ENCODE data around the gene CADM1. TPM values are rescaled to one million over a fixed set of nuclear protein-coding genes. Genes with fewer than 3 reads are reported as not detected.

CADM1 gene
- total RNA-seq, 1 donor from 2014 or later = 1.7 TPM

- intact Hi-C loops (cut with micrococcal nuclease) = no loop called here
- Mint-ChIP-seq H3K4me3 (ENCODE audit: low read depth) (no peak overlapping the region), H3K27ac (no peak overlapping the region), H3K27me3 (ENCODE audit: low read depth) (peaks cover 20% of the 10 kb centered on the region), H3K4me1 (ENCODE audit: low read depth) (no peaks in the 10 kb centered on the region), H3K36me3 (ENCODE audit: low read depth) (no peaks in the 10 kb centered on the region), H3K9me3 (no peaks in the 10 kb centered on the region)
- no peak for DNase-seq (ENCODE audit: low spot score)
These were observed 256.9 kb downstream of the CADM1 start for GRCh38 chr11:115247361-115247760.

- Mint-ChIP-seq H3K4me1 (ENCODE audit: low read depth) (no peaks in the 10 kb centered on the region), H3K9me3 (no peaks in the 10 kb centered on the region), H3K27me3 (ENCODE audit: low read depth) (peaks cover 20% of the 10 kb centered on the region), H3K36me3 (ENCODE audit: low read depth) (no peaks in the 10 kb centered on the region), H3K27ac (no peak overlapping the region), H3K4me3 (ENCODE audit: low read depth) (no peak overlapping the region)
- no peak for DNase-seq (ENCODE audit: low spot score)
- intact Hi-C loops (cut with micrococcal nuclease) = loop anchor here (5.0 kb wide), 1 partner anchor 72 kb away; no protein-coding TSS in a partner anchor
These were observed 259.5 kb downstream of the CADM1 start for GRCh38 chr11:115244758-115245157.

GRCh38 chr11:115244296-115244695 lies 259.9 kb downstream of the CADM1 start:
- Mint-ChIP-seq H3K9me3 (no peaks in the 10 kb centered on the region), H3K4me1 (ENCODE audit: low read depth) (no peaks in the 10 kb centered on the region), H3K27me3 (ENCODE audit: low read depth) (peaks cover 21% of the 10 kb centered on the region), H3K27ac (no peak overlapping the region), H3K4me3 (ENCODE audit: low read depth) (no peak overlapping the region), H3K36me3 (ENCODE audit: low read depth) (no peaks in the 10 kb centered on the region)
- DNase-seq (ENCODE audit: low spot score) = no peak
- intact Hi-C loops (cut with micrococcal nuclease) = loop anchor here (5.0 kb wide), 1 partner anchor 72 kb away; no protein-coding TSS in a partner anchor

GRCh38 chr11:115242982-115243381 lies 261.2 kb downstream of the CADM1 start:
- no peaks in the 10 kb centered on the region for H3K9me3 Mint-ChIP-seq
- no peaks in the 10 kb centered on the region for H3K36me3 Mint-ChIP-seq (ENCODE audit: low read depth)
- intact Hi-C loops (cut with micrococcal nuclease) = loop anchor here (5.0 kb wide), 1 partner anchor 71 kb away; no protein-coding TSS in a partner anchor

GRCh38 chr11:115241899-115242298 lies 262.3 kb downstream of the CADM1 start:
- Mint-ChIP-seq H3K4me1 (ENCODE audit: low read depth) (no peaks in the 10 kb centered on the region), H3K27ac (no peak overlapping the region), H3K36me3 (ENCODE audit: low read depth) (no peaks in the 10 kb centered on the region), H3K9me3 (no peaks in the 10 kb centered on the region), H3K27me3 (ENCODE audit: low read depth) (peaks cover 24% of the 10 kb centered on the region), H3K4me3 (ENCODE audit: low read depth) (no peak overlapping the region)
- DNase-seq (ENCODE audit: low spot score) = no peak
- intact Hi-C loops (cut with micrococcal nuclease) = loop anchor here (5.0 kb wide), 1 partner anchor 70 kb away; no protein-coding TSS in a partner anchor

More at GRCh38 chr11:115242982-115243381, 261.2 kb downstream of the CADM1 start:
- H3K27me3 Mint-ChIP-seq (ENCODE audit: low read depth) = peaks cover 22% of the 10 kb centered on the region
- no peak overlapping the region for H3K4me3 Mint-ChIP-seq (ENCODE audit: low read depth)
- no peak overlapping the region for H3K27ac Mint-ChIP-seq
- H3K4me1 Mint-ChIP-seq (ENCODE audit: low read depth) = no peaks in the 10 kb centered on the region
- DNase-seq (ENCODE audit: low spot score) = no peak

GRCh38 chr11:115238791-115239190 lies 265.4 kb downstream of the CADM1 start:
- intact Hi-C loops (cut with micrococcal nuclease) = no loop called here
- Mint-ChIP-seq H3K4me3 (ENCODE audit: low read depth) (no peak overlapping the region), H3K27me3 (ENCODE audit: low read depth) (peaks cover 25% of the 10 kb centered on the region), H3K4me1 (ENCODE audit: low read depth) (no peaks in the 10 kb centered on the region), H3K36me3 (ENCODE audit: low read depth) (no peaks in the 10 kb centered on the region), H3K27ac (no peak overlapping the region), H3K9me3 (no peaks in the 10 kb centered on the region)
- no peak for DNase-seq (ENCODE audit: low spot score)

GRCh38 chr11:115238086-115238485 lies 266.1 kb downstream of the CADM1 start:
- intact Hi-C loops (cut with micrococcal nuclease) = no loop called here
- no peak overlapping the region for H3K4me3 Mint-ChIP-seq (ENCODE audit: low read depth)
- no peaks in the 10 kb centered on the region for H3K36me3 Mint-ChIP-seq (ENCODE audit: low read depth)
- H3K4me1 Mint-ChIP-seq (ENCODE audit: low read depth) = no peaks in the 10 kb centered on the region
- H3K27me3 Mint-ChIP-seq (ENCODE audit: low read depth) = peaks cover 30% of the 10 kb centered on the region
- no peak for DNase-seq (ENCODE audit: low spot score)
- no peak overlapping the region for H3K27ac Mint-ChIP-seq
- no peaks in the 10 kb centered on the region for H3K9me3 Mint-ChIP-seq

- H3K27ac Mint-ChIP-seq = no peak overlapping the region
- H3K9me3 Mint-ChIP-seq = no peaks in the 10 kb centered on the region
- no peaks in the 10 kb centered on the region for H3K36me3 Mint-ChIP-seq (ENCODE audit: low read depth)
- no peaks in the 10 kb centered on the region for H3K4me1 Mint-ChIP-seq (ENCODE audit: low read depth)
- H3K27me3 Mint-ChIP-seq (ENCODE audit: low read depth) = peaks cover 30% of the 10 kb centered on the region
- intact Hi-C loops (cut with micrococcal nuclease) = no loop called here
- no peak overlapping the region for H3K4me3 Mint-ChIP-seq (ENCODE audit: low read depth)
- DNase-seq (ENCODE audit: low spot score) = no peak
These were observed 266.6 kb downstream of the CADM1 start for GRCh38 chr11:115237578-115237977.

- Mint-ChIP-seq H3K9me3 (no peaks in the 10 kb centered on the region), H3K4me1 (ENCODE audit: low read depth) (no peaks in the 10 kb centered on the region), H3K4me3 (ENCODE audit: low read depth) (no peak overlapping the region), H3K36me3 (ENCODE audit: low read depth) (no peaks in the 10 kb centered on the region), H3K27ac (no peak overlapping the region), H3K27me3 (ENCODE audit: low read depth) (peaks cover 38% of the 10 kb centered on the region)
- no peak for DNase-seq (ENCODE audit: low spot score)
- intact Hi-C loops (cut with micrococcal nuclease) = no loop called here
These were observed 269.4 kb downstream of the CADM1 start for GRCh38 chr11:115234794-115235193.

- intact Hi-C loops (cut with micrococcal nuclease) = no loop called here
- Mint-ChIP-seq H3K9me3 (no peaks in the 10 kb centered on the region), H3K27ac (no peak overlapping the region), H3K36me3 (ENCODE audit: low read depth) (peaks cover 10% of the 10 kb centered on the region), H3K27me3 (ENCODE audit: low read depth) (peaks cover 35% of the 10 kb centered on the region), H3K4me1 (ENCODE audit: low read depth) (peaks cover 33% of the 10 kb centered on the region), H3K4me3 (ENCODE audit: low read depth) (no peak overlapping the region)
- no peak for DNase-seq (ENCODE audit: low spot score)
These were observed 277.7 kb downstream of the CADM1 start for GRCh38 chr11:115226556-115226955.

GRCh38 chr11:115224551-115224950 lies 279.7 kb downstream of the CADM1 start:
- H3K27me3 Mint-ChIP-seq (ENCODE audit: low read depth) = peaks cover 20% of the 10 kb centered on the region
- intact Hi-C loops (cut with micrococcal nuclease) = no loop called here

GRCh38 chr11:115222863-115223530 lies 281.2 kb downstream of the CADM1 start:
- DNase-seq (ENCODE audit: low spot score) = no peak
- Mint-ChIP-seq H3K27ac (peak overlapping the region; percentile 83), H3K27me3 (ENCODE audit: low read depth) (peaks cover 15% of the 10 kb centered on the region), H3K4me3 (ENCODE audit: low read depth) (no peak overlapping the region), H3K4me1 (ENCODE audit: low read depth) (peaks cover 56% of the 10 kb centered on the region), H3K9me3 (no peaks in the 10 kb centered on the region), H3K36me3 (ENCODE audit: low read depth) (peaks cover 10% of the 10 kb centered on the region)
- intact Hi-C loops (cut with micrococcal nuclease) = loop anchor here (1.0 to 2.0 kb wide), 3 partner anchors 22 to 78 kb away; no protein-coding TSS in a partner anchor

More at GRCh38 chr11:115224551-115224950, 279.7 kb downstream of the CADM1 start:
- peaks cover 41% of the 10 kb centered on the region for H3K4me1 Mint-ChIP-seq (ENCODE audit: low read depth)
- no peak for DNase-seq (ENCODE audit: low spot score)
- H3K4me3 Mint-ChIP-seq (ENCODE audit: low read depth) = no peak overlapping the region
- H3K9me3 Mint-ChIP-seq = no peaks in the 10 kb centered on the region
- no peak overlapping the region for H3K27ac Mint-ChIP-seq
- peaks cover 10% of the 10 kb centered on the region for H3K36me3 Mint-ChIP-seq (ENCODE audit: low read depth)

GRCh38 chr11:115222218-115222862 lies 281.9 kb downstream of the CADM1 start:
- Mint-ChIP-seq H3K27me3 (ENCODE audit: low read depth) (peaks cover 12% of the 10 kb centered on the region), H3K9me3 (no peaks in the 10 kb centered on the region), H3K4me3 (ENCODE audit: low read depth) (peak overlapping the region; percentile 2), H3K27ac (peak overlapping the region; percentile 83), H3K4me1 (ENCODE audit: low read depth) (peaks cover 63% of the 10 kb centered on the region), H3K36me3 (ENCODE audit: low read depth) (peaks cover 10% of the 10 kb centered on the region)
- DNase-seq (ENCODE audit: low spot score) = peak; percentile 53
- intact Hi-C loops (cut with micrococcal nuclease) = loop anchor here (1.0 to 2.0 kb wide), 3 partner anchors 21 to 78 kb away; no protein-coding TSS in a partner anchor

All from activated T-helper 2 cell treated with anti-CD3 and anti-CD28 coated beads, Interferon-gamma antibody, Interleukin-2, Interleukin-4, amounts not matched to agents 10 μg/mL and 5 μg/mL and 100 μg/mL, durations not matched to agents 14 hours and 24 hours and 36 hours (primary cell).